Mesothelial cell of epicardium (in vitro differentiated cells): ENCODE results near the gene CBX1. TPM values are rescaled to one million over a fixed set of nuclear protein-coding genes. Genes with fewer than 3 reads are reported as not detected.

Experiments used
- DNase-seq, 2 experiments: peaks; one replicate each; pipeline ENCODE4 v3.0.0; 2021; ENCODE audit warnings: low spot score in 2 of 2; ENCODE audit not compliant: unreplicated experiment in 2 of 2
- H3K27ac Mint-ChIP-seq: 2 replicates; pipeline ENCODE4 v1.8.0; 2021; ENCODE audit warnings: mixed read lengths
- H3K27me3 Mint-ChIP-seq: 2 replicates; pipeline ENCODE4 v1.8.0; 2021; ENCODE audit warnings: low read depth, mixed read lengths
- H3K36me3 Mint-ChIP-seq: 2 replicates; pipeline ENCODE4 v1.8.0; 2021; ENCODE audit warnings: mixed read lengths
- H3K4me1 Mint-ChIP-seq: 2 replicates; pipeline ENCODE4 v1.8.0; 2021; ENCODE audit warnings: mixed read lengths
- H3K4me3 Mint-ChIP-seq: 2 replicates; pipeline ENCODE4 v1.8.0; 2021; ENCODE audit warnings: mild to moderate bottlenecking, moderate library complexity, mixed read lengths
- H3K9me3 Mint-ChIP-seq: 2 replicates; pipeline ENCODE4 v1.8.0; 2021; ENCODE audit warnings: mixed read lengths
- total RNA-seq: library from RNA; stranded (reverse); gene quantifications from 3 replicates; pipeline ENCODE4 v1.2.1, GENCODE V29; 2021
- TF ChIP-seq, protein P1 (sequence below): fragments of 200-600 bp; sonication (generic); IDR thresholded peaks from one replicate; pipeline ENCODE4 v1.5.0; 2021; ENCODE audit warnings: antibody characterized with exemption; ENCODE audit not compliant: unreplicated experiment

CBX1 gene
- total RNA-seq, 1 donor from 2014 or later: 142 TPM

DNA sequence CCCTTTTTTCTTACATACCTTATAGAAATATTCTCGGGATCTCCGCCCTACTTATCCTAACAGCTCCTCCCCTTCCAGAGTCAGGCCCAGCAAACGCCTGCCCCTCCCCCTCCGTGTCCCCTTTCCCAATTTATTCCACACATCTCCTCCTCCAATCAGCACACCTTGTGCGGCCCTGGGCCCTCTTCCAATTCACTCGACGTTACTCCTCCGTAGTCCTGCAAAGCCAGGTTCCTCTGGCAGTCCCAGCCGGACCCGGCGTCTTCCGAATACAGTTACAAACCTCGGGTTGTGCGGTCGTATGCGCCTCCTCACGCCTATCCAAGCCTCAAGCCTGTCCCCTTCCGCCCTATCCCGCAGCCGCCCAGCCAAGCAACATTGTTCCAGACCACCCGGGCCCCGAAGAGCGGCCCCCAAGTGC is 677 bp downstream of the CBX1 start:
- DNase-seq: peak; percentile 42 to 79
- peaks cover 16% of the 10 kb centered on the region for H3K4me1 Mint-ChIP-seq
- H3K36me3 Mint-ChIP-seq: peaks cover 2% of the 10 kb centered on the region
- no peaks in the 10 kb centered on the region for H3K9me3 Mint-ChIP-seq
- H3K4me3 Mint-ChIP-seq: peak overlapping the region; percentile 91
- TF ChIP-seq, protein P1, sequence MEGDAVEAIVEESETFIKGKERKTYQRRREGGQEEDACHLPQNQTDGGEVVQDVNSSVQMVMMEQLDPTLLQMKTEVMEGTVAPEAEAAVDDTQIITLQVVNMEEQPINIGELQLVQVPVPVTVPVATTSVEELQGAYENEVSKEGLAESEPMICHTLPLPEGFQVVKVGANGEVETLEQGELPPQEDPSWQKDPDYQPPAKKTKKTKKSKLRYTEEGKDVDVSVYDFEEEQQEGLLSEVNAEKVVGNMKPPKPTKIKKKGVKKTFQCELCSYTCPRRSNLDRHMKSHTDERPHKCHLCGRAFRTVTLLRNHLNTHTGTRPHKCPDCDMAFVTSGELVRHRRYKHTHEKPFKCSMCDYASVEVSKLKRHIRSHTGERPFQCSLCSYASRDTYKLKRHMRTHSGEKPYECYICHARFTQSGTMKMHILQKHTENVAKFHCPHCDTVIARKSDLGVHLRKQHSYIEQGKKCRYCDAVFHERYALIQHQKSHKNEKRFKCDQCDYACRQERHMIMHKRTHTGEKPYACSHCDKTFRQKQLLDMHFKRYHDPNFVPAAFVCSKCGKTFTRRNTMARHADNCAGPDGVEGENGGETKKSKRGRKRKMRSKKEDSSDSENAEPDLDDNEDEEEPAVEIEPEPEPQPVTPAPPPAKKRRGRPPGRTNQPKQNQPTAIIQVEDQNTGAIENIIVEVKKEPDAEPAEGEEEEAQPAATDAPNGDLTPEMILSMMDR: no peak
- H3K27ac Mint-ChIP-seq: peak overlapping the region; percentile 93
- H3K27me3 Mint-ChIP-seq: no peaks in the 10 kb centered on the region

DNA sequence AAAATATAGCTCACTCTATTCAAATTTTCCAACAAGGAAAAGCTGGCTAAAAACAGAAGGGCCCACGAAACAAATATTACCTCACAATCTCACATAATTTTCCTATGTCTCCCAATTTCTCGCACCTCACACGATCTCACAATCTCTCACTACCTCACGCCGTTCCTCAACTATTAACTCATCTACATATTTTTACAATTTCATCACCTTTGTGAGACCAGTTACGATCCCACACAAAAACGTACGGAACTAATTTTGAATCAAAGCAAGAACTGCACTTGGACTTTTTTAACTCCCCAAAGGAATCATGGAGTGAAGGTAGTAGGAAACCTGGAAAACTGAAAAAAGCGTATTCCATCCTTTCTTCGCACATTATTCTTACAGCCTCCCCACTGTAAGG is 1.1 kb downstream of the CBX1 start:
- Mint-ChIP-seq H3K4me1 (peaks cover 16% of the 10 kb centered on the region), H3K27me3 (no peaks in the 10 kb centered on the region)

DNA sequence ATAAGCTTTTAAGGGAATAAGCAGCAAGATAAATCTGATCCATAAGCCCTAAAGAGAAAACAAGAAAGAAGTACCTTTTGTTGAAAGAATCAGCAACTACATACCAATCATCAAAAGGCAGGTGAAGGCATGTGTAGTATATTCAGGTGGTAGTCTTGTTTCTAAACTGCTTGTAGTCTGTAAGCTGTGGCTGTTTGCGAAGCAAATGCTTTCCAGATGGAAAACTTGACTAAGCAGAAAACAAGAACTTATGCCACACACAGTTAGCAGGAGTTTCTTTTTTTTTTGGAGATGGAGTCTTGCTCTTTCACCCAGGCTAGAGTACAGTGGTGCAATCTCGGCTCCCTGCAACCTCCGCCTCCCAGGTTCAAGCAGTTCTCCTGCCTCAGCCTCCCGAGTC is 5.7 kb downstream of the CBX1 start:
- Mint-ChIP-seq H3K27ac (no peak overlapping the region), H3K4me1 (peaks cover 12% of the 10 kb centered on the region), H3K36me3 (peaks cover 5% of the 10 kb centered on the region), H3K9me3 (no peaks in the 10 kb centered on the region), H3K27me3 (no peaks in the 10 kb centered on the region), H3K4me3 (no peak overlapping the region)
- TF ChIP-seq, protein P1: no peak
- DNase-seq: no peak

More for the DNA sequence above, 1.1 kb downstream of the CBX1 start:
- TF ChIP-seq, protein P1: no peak
- DNase-seq: no peak
- H3K27ac Mint-ChIP-seq: peak overlapping the region; percentile 93
- peaks cover 5% of the 10 kb centered on the region for H3K36me3 Mint-ChIP-seq
- peak overlapping the region; percentile 91 for H3K4me3 Mint-ChIP-seq
- no peaks in the 10 kb centered on the region for H3K9me3 Mint-ChIP-seq

DNA sequence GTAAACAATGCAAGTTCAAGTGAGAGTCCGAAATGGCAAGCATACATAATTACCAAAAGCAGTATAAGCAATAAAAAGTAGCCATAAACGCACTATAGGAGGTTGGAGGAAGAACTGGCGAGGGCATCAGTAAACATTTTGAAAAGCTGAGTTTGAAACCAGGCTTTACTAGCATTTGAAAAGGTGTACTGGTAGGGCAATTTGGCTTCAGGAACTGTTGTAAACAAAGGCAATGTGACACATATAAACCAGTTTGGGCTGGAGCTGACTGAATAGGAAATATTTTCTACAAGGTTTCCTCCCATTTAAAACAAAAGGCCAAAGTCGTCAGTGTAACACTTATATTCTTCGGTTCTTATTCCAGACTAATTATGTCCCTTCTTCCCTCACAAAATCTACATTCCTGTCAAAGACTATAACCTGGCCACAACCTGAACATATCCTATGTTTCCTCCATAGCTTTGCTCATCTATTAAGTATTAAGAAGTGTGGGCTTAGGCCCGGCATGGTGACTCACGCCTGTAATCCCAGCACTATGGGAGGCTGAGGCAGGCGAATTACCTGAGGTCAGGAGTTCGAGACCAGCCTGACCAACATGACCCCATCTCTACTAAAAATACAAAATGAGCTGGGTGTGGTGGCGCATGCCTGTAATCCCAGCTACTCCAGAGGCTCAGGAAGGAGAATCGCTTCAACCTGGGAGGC is 7.8 kb downstream of the CBX1 start:
- TF ChIP-seq, protein P1: no peak
- DNase-seq: no peak
- Mint-ChIP-seq H3K27ac (peak overlapping the region; percentile 24), H3K4me1 (peaks cover 7% of the 10 kb centered on the region), H3K4me3 (no peak overlapping the region), H3K27me3 (no peaks in the 10 kb centered on the region), H3K36me3 (peaks cover 5% of the 10 kb centered on the region), H3K9me3 (no peaks in the 10 kb centered on the region)

DNA sequence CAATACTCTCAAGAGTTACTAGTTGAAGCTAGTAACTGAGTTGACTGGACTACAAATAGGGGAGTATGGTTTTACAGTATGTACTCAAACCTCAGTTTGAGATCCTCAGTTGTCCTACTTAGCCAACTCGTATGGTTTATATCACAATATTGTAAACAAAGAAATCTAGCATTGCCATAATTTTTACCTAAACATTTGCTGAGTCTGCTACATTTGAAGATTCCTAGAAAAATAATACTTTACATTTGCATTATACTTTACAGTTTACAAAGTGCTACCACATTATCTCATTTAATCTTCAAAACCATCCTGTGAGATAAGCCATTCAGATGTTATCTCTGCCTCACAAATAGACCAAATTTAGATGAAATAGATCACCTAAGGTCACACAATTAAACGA is 16.3 kb downstream of the CBX1 start:
- DNase-seq: no peak
- TF ChIP-seq, protein P1: no peak
- Mint-ChIP-seq H3K27ac (peak overlapping the region; percentile 58), H3K4me1 (peaks cover 19% of the 10 kb centered on the region), H3K4me3 (no peak overlapping the region), H3K36me3 (peaks cover 2% of the 10 kb centered on the region), H3K9me3 (no peaks in the 10 kb centered on the region), H3K27me3 (no peaks in the 10 kb centered on the region)
